Vagina (tissue), 2 donors: ENCODE data around the gene KRTAP9-8. TPM values are rescaled to one million over a fixed set of nuclear protein-coding genes. Genes with fewer than 3 reads are reported as not detected.
"Not testable (repeated sequence)": the region's sequence is repeated elsewhere in the genome, so short reads cannot be mapped to it uniquely, and the experiment has no call there.

Experiments used
- DNase-seq, 2 donors: peaks; one replicate each; pipeline ENCODE4 v3.0.0-alpha.2; 2017; ENCODE audit errors: extremely low spot score in 2 of 2
- H3K27ac ChIP-seq: fragments of 200-600 bp; sonication (generic); one replicate; pipeline ENCODE4 v1.5.1; 2019
- H3K27me3 ChIP-seq: fragments of 200-600 bp; sonication (generic); one replicate; pipeline ENCODE4 v1.5.1; 2019
- H3K36me3 ChIP-seq, 2 donors: fragments of 200-600 bp; sonication (generic); one replicate each; pipeline ENCODE4 v1.5.1; 2017 to 2019
- H3K4me1 ChIP-seq: fragments of 200-600 bp; sonication (generic); one replicate; pipeline ENCODE4 v1.5.1; 2019
- H3K4me3 ChIP-seq, 2 donors: fragments of 200-600 bp; sonication (generic); 1 replicate in 1 of 2; 2 replicates in 1 of 2; pipeline ENCODE4 v1.5.1; 2016 to 2019
- H3K9me3 ChIP-seq: fragments of 200-600 bp; sonication (generic); one replicate; pipeline ENCODE4 v1.5.1; 2019
- POLR2A ChIP-seq, 2 donors: fragments of 450-650 bp; IDR thresholded peaks; one replicate each; pipeline ENCODE4 v1.6.1; 2017; ENCODE audit warnings: antibody characterized with exemption in 2 of 2, mild to moderate bottlenecking in 2 of 2, moderate library complexity in 2 of 2
- POLR2AphosphoS5 ChIP-seq, 2 donors: sonication (generic); formaldehyde crosslinking; IDR thresholded peaks; one replicate each; pipeline ENCODE4 v1.9.0; 2017; ENCODE audit warnings: antibody characterized with exemption in 2 of 2, mild to moderate bottlenecking in 2 of 2, low read depth in 1 of 2; ENCODE audit not compliant: insufficient read depth in 1 of 2
- intact Hi-C: fragments of 100-400 bp; cut with DNase I; formaldehyde crosslinking; loops from one replicate; pipeline ENCODE4 v1.15.1; 2023
- total RNA-seq: library from RNA; depleted of rRNA; stranded (reverse); fragments of >200 nt; gene quantifications from one replicate; pipeline ENCODE4 v1.2.3, GENCODE V29; 2016
- TF ChIP-seq, protein P1 (sequence below), 3 experiments: fragments of 450-650 bp in 2 of 3; fragments of 200-600 bp in 1 of 3; sonication (generic) in 1 of 3; IDR thresholded peaks; one replicate each; pipeline ENCODE4 v1.5.1; 2017 to 2019; ENCODE audit warnings: antibody characterized with exemption in 3 of 3, mild to moderate bottlenecking in 2 of 3, moderate library complexity in 2 of 3

Gene KRTAP9-8
- total RNA-seq, 1 donor from 2014 or later, result not detected

DNA sequence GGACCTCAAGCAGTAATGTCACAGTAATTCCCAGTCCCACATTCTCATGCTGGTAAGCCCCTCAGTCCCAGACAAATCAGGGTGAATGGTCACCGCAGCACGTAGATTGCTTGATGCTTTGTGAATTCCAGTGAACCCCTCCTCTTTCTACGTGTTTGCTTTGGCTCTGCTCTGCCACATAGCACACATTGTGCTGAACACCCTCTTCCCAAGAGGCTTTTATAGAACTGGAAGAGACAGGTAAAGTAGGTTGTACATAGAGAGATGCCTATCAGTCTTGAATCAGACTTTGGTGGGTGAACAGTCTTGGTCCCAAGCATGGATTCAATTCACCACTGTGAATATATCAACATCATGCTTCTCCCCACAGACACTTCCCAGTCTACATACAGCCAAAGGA, 26.8 kb downstream of the KRTAP9-8 start:
- Histone ChIP-seq H3K9me3 (no peaks in the 10 kb centered on the region), H3K27me3 (no peaks in the 10 kb centered on the region), H3K27ac (no peak overlapping the region), H3K4me1 (no peaks in the 10 kb centered on the region), H3K4me3 (no peak overlapping the region), H3K36me3 (no peaks in the 10 kb centered on the region)
- intact Hi-C loops, result no loop called here
- TF ChIP-seq, protein P1, sequence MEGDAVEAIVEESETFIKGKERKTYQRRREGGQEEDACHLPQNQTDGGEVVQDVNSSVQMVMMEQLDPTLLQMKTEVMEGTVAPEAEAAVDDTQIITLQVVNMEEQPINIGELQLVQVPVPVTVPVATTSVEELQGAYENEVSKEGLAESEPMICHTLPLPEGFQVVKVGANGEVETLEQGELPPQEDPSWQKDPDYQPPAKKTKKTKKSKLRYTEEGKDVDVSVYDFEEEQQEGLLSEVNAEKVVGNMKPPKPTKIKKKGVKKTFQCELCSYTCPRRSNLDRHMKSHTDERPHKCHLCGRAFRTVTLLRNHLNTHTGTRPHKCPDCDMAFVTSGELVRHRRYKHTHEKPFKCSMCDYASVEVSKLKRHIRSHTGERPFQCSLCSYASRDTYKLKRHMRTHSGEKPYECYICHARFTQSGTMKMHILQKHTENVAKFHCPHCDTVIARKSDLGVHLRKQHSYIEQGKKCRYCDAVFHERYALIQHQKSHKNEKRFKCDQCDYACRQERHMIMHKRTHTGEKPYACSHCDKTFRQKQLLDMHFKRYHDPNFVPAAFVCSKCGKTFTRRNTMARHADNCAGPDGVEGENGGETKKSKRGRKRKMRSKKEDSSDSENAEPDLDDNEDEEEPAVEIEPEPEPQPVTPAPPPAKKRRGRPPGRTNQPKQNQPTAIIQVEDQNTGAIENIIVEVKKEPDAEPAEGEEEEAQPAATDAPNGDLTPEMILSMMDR (IDR thresholded peaks at IDR 0.05), result no peak
- TF ChIP-seq POLR2AphosphoS5 (IDR thresholded peaks at IDR 0.05; ENCODE audit: insufficient read depth in 1 of 2, low read depth in 1 of 2) (no peak), POLR2A (IDR thresholded peaks at IDR 0.05) (no peak)
- DNase-seq, result no peak

DNA sequence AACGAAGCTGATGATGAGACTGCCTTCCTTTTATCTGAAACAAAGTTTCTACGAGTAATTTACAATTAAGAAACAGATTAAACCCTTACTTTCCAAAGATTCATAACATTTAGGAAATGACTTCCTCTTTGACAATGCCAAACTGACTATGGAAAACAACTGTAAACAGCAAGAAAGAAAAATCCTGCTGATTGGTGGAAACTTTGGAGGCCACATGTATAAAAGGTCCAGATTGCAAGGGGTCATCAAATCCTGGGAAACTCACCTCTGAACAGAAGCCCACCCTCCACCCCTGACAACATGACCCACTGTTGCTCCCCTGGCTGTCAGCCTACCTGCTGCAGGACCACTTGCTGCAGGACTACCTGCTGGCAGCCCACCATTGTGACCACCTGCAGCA, 27.3 kb downstream of the KRTAP9-8 start, which contains the start of gene KRTAP9-6:
TSS of gene KRTAP9-6 (plus strand) at position 301 of the 400 bp plus-strand sequence. CDS start at position 301, 0 bp downstream.
- Histone ChIP-seq H3K4me3 (no peak within 1 kb of the TSS), H3K27me3 (no peaks in the 10 kb centered on the region), H3K36me3 (no peaks in the 10 kb centered on the region), H3K4me1 (no peaks in the 10 kb centered on the region), H3K9me3 (no peaks in the 10 kb centered on the region), H3K27ac (no peak within 1 kb of the TSS)
- intact Hi-C loops, result no loop called here
- DNase-seq, result no peak
- TF ChIP-seq, protein P1 (IDR thresholded peaks at IDR 0.05), result no peak
- TF ChIP-seq POLR2AphosphoS5 (IDR thresholded peaks at IDR 0.05; ENCODE audit: insufficient read depth in 1 of 2, low read depth in 1 of 2) (no peak), POLR2A (IDR thresholded peaks at IDR 0.05) (no peak)

DNA sequence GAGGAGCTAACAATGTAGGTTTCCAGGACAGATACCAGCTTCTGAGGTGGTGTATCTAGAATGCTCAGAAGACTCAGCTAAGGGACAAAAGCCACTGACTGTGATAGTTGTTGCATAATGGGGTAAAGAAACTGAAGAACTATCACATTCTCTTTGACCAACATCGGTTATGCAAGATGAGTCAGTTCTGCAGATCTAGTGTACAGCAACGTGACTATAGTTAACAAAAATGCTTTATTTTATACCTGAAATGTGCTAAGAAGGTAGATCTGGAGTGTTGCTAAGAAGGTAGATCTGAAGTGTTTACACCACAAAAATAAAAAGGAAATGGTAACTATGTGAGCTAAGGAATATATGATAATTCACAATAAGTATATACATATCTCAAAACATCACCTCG, 29.9 kb downstream of the KRTAP9-8 start:
- Histone ChIP-seq H3K9me3 (no peaks in the 10 kb centered on the region), H3K4me3 (no peak overlapping the region), H3K27me3 (no peaks in the 10 kb centered on the region), H3K36me3 (no peaks in the 10 kb centered on the region), H3K27ac (no peak overlapping the region), H3K4me1 (no peaks in the 10 kb centered on the region)
- DNase-seq, result no peak
- intact Hi-C loops, result no loop called here
- TF ChIP-seq POLR2A (IDR thresholded peaks at IDR 0.05) (no peak), POLR2AphosphoS5 (IDR thresholded peaks at IDR 0.05; ENCODE audit: insufficient read depth in 1 of 2, low read depth in 1 of 2) (no peak)
- TF ChIP-seq, protein P1 (IDR thresholded peaks at IDR 0.05), result no peak

DNA sequence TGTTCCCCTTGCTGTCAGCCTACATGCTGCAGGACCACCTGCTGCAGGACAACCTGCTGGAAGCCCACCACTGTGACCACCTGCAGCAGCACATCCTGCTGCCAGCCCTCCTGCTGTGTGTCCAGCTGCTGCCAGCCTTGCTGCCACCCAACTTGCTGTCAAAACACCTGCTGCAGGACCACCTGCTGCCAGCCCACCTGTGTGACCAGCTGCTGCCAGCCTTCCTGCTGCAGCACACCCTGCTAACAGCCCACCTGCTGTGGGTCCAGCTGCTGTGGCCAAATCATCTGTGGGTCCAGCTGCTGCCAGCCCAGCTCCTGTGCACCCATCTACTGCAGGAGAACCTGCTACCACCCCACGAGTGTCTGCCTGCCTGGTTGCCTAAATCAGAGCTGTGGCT, 33.5 kb downstream of the KRTAP9-8 start:
- DNase-seq, H3K4me3 ChIP-seq, intact Hi-C loops, H3K27me3 ChIP-seq, H3K27ac ChIP-seq, H3K9me3 ChIP-seq, H3K36me3 ChIP-seq, H3K4me1 ChIP-seq: not testable (repeated sequence)

DNA sequence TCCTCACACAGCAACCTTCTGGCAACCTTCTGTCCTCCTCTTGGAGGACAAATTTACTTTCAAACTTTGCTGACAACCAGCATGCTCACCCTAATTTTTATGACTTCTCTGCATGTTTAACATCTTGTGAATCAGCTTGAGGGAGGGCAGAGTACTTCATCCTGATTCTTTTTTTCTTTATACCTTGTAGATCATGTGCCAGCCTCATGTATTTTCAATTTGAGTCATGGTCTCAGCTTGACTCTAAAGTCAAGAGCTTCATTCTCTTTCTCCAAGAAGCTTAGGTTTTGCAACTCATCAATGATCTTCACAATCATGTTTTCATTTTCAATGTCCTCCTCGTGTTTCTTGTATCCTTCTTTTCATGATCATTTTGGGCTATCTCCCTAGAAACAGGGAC, 34.1 kb downstream of the KRTAP9-8 start:
- Histone ChIP-seq H3K27me3 (no peaks in the 10 kb centered on the region), H3K27ac (no peak overlapping the region), H3K4me3 (no peak overlapping the region), H3K4me1 (no peaks in the 10 kb centered on the region), H3K9me3 (no peaks in the 10 kb centered on the region), H3K36me3 (no peaks in the 10 kb centered on the region)
- intact Hi-C loops, result no loop called here
- no peak for DNase-seq
- TF ChIP-seq POLR2AphosphoS5 (IDR thresholded peaks at IDR 0.05; ENCODE audit: insufficient read depth in 1 of 2, low read depth in 1 of 2) (no peak), POLR2A (IDR thresholded peaks at IDR 0.05) (no peak)
- TF ChIP-seq, protein P1 (IDR thresholded peaks at IDR 0.05), result no peak

DNA sequence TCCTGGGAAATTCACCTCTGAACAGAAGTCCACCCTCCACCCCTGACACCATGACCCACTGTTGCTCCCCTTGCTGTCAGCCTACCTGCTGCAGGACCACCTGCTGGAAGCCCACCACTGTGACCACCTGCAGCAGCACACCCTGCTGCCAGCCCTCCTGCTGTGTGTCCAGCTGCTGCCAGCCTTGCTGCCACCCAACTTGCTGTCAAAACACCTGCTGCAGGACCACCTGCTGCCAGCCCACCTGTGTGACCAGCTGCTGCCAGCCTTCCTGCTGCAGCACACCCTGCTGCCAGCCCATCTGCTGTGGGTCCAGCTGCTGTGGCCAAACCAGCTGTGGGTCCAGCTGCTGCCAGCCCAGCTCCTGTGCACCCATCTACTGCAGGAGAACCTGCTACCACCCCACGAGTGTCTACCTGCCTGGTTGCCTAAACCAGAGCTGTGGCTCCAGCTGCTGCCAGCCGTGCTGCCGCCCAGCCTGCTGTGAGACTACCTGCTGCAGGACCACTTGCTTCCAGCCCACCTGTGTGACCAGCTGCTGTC, 37.9 kb downstream of the KRTAP9-8 start, which contains the start of gene KRTAP9-7:
TSS of gene KRTAP9-7 (plus strand) at position 51 of the 543 bp plus-strand sequence. CDS start at position 51, 0 bp downstream.
- H3K4me1 ChIP-seq, intact Hi-C loops, H3K4me3 ChIP-seq, H3K36me3 ChIP-seq, DNase-seq, H3K9me3 ChIP-seq, H3K27me3 ChIP-seq, H3K27ac ChIP-seq: not testable (repeated sequence)
